GM19328 (cell line): ENCODE measurements around the gene FREM1.

ENCODE experiments used
- ATAC-seq: cut with Tn5 transposase; IDR thresholded peaks from one replicate; pipeline ENCODE4 v1.9.1; 2021; ENCODE audit warnings: mild to moderate bottlenecking, moderate library complexity; ENCODE audit not compliant: unreplicated experiment

FREM1 gene

DNA sequence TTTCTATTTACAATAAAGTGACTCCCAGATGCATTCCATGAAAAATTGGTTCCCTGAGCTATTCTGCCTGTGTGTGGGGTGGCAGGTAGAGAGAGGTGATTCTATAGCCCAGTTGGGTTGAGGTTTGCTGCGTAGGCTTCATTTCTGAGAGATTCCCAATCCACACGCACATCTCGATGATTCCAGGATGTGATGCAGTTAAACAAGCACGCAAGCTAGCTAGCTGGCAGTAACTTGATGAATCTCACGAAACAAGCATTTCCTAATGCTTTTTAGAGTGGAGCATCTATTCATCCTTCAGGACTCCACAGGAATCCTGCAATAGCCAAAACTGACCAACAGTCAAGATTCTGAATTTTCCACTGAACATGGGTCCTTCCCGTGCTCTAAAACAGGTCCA is 143.9 kb downstream of the FREM1 start:
- ATAC-seq, result no peak

DNA sequence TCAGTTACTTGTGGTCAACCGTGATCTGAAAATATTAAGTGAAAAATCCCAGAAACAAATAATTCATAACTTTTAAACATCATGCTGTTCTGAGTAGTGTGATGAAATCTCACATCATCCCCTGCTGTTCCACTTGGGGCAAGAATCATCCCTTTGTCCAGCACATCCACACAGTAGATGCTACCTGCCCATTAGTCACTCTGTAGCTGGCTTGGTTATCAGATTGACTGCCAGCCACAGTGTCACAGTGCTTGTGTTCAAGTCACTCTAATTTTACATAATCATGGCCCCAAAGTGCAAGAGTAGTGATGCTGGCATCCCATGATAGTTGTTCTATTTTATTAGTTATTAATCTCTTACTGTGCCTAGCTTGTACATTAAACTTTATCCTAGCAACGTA is 148.6 kb downstream of the FREM1 start:
- no peak for ATAC-seq

DNA sequence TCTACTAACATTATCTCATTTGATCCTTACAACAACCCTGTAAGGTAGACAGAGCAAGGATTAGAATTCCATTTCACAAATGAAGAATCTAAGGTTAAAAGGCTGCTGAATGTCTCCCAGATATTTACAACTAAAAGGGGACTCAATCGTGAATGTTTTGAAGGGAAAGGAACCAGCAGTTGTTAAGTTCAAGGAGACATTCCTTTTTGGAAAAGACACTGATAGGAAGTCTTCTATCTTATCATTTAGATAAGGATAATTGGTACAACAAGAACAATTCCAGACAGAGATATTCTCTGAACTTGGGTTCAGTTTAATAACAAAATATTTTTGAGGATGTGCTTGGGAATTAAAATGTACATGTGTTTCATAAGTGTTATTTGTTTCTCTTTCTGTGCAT is 150.2 kb downstream of the FREM1 start:
- no peak for ATAC-seq

GRCh38 chr9:14756291-14756690 is 153.9 kb downstream of the FREM1 start:
- ATAC-seq, result no peak

DNA sequence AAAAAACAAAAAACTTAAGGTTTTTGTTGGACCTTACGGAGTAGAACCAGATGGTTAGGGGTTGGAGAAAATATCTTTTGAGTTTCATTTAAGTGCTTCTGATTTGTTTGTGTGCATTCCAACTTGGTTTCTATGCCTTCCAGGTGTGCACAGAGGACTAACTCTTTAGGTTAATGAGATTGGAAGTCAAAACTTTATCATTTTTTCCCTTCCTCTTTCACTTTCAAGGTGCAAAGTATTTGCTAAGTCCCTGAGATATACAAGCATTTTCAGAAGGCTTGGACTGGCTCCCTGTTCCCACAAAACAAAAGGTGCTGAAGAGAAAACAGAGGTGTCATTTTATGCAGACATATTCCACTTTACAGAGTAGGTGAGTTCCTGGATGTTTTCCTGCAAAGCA is 157.4 kb downstream of the FREM1 start:
- ATAC-seq, result no peak

DNA sequence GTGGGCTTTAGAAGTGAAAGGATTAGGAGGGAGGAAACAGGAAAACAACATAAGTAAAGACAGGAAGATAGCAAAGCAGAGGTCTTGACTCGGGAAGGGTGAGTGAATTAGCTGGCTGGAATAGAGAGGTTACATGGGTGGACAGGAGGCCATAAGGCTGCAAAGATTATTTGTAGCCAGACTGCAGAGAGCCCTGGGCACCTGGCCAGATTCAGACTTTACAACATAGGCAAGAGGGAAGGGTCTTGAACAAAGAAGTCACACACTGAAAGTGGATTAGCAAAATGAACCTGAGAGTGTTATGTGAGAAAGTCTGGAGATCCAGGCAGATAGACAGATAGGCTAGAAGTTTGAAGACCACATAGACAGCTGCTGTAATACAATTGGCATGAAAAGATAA is 158.0 kb downstream of the FREM1 start:
- no peak for ATAC-seq

- ATAC-seq, result no peak
These were observed 159.4 kb downstream of the FREM1 start for GRCh38 chr9:14750821-14751220.

- no peak for ATAC-seq
These were observed 160.5 kb downstream of the FREM1 start for GRCh38 chr9:14749741-14750211.

DNA sequence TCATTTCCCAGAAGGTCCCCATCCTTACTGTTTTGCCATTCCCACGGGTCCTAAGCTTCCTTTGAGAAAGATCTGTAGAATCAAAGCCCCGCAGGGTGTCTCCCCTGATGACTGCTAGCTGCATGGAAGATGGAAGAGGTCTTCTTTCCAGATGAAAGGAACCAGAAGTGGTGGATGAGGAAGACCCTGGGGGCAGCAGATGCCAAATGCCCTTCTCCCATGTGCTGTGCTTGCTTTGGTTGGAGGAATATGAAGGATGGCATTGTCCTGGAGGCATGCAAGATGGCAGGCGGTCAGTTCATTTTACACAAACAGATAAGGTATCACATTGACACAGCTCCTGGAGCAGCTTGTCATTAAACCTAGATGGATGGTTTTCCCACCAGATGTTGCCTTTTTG is 161.9 kb downstream of the FREM1 start:
- ATAC-seq, result no peak

GRCh38 chr9:14747111-14747510 is 163.1 kb downstream of the FREM1 start:
- no peak for ATAC-seq

- no peak for ATAC-seq
These were observed 163.6 kb downstream of the FREM1 start for GRCh38 chr9:14746626-14747025.

GRCh38 chr9:14744768-14745167 is 165.5 kb downstream of the FREM1 start:
- no peak for ATAC-seq

GRCh38 chr9:14741369-14741768 is 168.9 kb downstream of the FREM1 start:
- no peak for ATAC-seq

DNA sequence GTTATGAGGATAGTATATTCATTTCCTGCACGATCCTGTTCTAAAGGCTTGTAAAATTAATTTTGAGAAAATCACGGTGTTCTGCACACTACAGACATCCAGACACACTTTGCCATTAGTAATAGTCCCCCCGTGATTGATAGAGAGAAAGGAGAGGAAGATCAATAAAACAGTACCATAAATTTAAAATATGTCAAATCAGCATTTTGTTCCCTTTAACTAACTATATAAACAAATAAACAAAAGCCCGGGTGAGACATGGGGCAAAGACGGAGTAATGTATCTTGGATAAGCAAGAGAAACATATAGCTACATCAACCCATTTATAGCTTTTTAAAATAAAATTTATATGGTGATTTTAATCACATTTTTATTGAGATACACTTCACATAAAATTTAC is 177.1 kb downstream of the FREM1 start:
- no peak for ATAC-seq

GRCh38 chr9:14731294-14731981 is 178.8 kb downstream of the FREM1 start:
- no peak for ATAC-seq

GRCh38 chr9:14730461-14730898 is 179.7 kb downstream of the FREM1 start:
- no peak for ATAC-seq

DNA sequence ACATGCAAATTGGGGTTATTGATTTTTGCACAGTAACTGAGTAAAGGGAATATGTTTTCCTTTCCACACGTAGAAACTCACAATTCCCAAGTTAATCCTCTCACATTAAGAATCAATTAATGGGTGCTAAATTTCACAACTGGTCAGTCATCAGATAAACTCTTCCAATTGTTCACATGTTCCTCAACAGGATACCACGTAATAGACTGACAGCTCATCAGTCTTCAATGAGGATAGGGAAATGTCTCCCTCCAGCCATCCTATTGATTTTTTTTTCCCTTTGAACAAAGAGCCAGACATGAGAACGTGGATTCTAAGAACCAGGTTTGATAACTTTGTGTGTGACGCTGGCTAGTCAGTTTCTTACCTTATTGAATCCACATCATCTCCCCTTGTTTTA is 186.9 kb downstream of the FREM1 start:
- ATAC-seq, result no peak

GRCh38 chr9:14722391-14723035 is 187.7 kb downstream of the FREM1 start, which contains the start of gene CER1:
Gene CER1, minus strand, starts transcription at chr9:14722733. Its CDS starts 61 bp downstream, at chr9:14722672.
- ATAC-seq, result no peak

GRCh38 chr9:14719231-14719923 is 190.9 kb downstream of the FREM1 start:
- ATAC-seq, result no peak

- ATAC-seq, result no peak
These were observed 195.1 kb downstream of the FREM1 start for GRCh38 chr9:14715102-14715501.

GRCh38 chr9:14713187-14713767 is 197.0 kb downstream of the FREM1 start:
- ATAC-seq, result no peak

DNA sequence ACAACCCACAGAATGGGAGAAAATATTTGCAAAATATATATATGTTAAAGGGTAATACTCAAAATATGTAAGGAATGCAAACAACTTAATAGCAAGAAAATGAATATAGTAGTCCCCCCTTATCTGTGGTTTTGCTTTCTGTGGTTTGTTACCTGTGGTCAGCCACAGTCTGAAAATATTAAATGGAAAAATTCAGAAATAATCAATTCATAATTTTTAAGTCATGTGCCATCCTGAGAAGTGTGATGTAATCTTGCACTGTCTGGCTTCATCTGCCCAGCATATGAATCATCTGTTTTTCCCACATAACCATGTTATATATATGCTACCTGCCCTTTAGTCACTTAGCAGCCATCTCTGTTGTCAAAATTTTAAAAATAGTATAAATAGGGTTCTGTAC is 199.4 kb downstream of the FREM1 start:
- ATAC-seq, result no peak
